Osteoblast (primary cell): ENCODE data around the gene WWC1. TPM values are rescaled to one million over a fixed set of nuclear protein-coding genes. Genes with fewer than 3 reads are reported as not detected.

Experiments used
- DNase-seq: peaks from one replicate; pipeline ENCODE4 v3.0.0; 2011; ENCODE audit warnings: low spot score, mixed read lengths; ENCODE audit not compliant: insufficient read length; ENCODE audit errors: missing footprints
- H2AFZ ChIP-seq: 2 replicates; pipeline ENCODE4 v1.6.0; 2011; ENCODE audit warnings: mild to moderate bottlenecking, low read length
- H3K27ac ChIP-seq: 2 replicates; pipeline ENCODE4 v1.5.1; 2011; ENCODE audit warnings: mild to moderate bottlenecking, low read depth, low read length, moderate library complexity
- H3K27me3 ChIP-seq: 2 replicates; pipeline ENCODE4 v1.6.0; 2012; ENCODE audit warnings: mild to moderate bottlenecking, control low read depth, inconsistent platforms, low read length, moderate library complexity; ENCODE audit not compliant: insufficient read depth
- H3K36me3 ChIP-seq: 2 replicates; pipeline ENCODE4 v1.5.1; 2011; ENCODE audit warnings: mild to moderate bottlenecking, low read length, control low read depth, moderate library complexity; ENCODE audit not compliant: insufficient read depth
- H3K4me1 ChIP-seq: 2 replicates; pipeline ENCODE4 v1.5.1; 2011; ENCODE audit warnings: mild to moderate bottlenecking, low read length, control low read depth, moderate library complexity; ENCODE audit not compliant: insufficient read depth
- H3K4me2 ChIP-seq: 2 replicates; pipeline ENCODE4 v1.6.0; 2011; ENCODE audit warnings: mild to moderate bottlenecking, low read length; ENCODE audit not compliant: insufficient read depth
- H3K4me3 ChIP-seq: fragments of 200-600 bp; sonication (generic); 3 replicates; pipeline ENCODE4 v1.5.1; 2012; ENCODE audit warnings: mild to moderate bottlenecking, low read length, inconsistent platforms; ENCODE audit not compliant: insufficient read depth
- H3K79me2 ChIP-seq: 2 replicates; pipeline ENCODE4 v1.6.0; 2012; ENCODE audit warnings: mild to moderate bottlenecking, low read length, control low read depth, inconsistent platforms; ENCODE audit not compliant: insufficient read depth
- H3K9me3 ChIP-seq: 2 replicates; pipeline ENCODE4 v1.5.1; 2011; ENCODE audit warnings: low read depth, low read length, control low read depth
- H4K20me1 ChIP-seq: 2 replicates; pipeline ENCODE4 v1.6.0; 2012; ENCODE audit warnings: mild to moderate bottlenecking, low read length, control low read depth; ENCODE audit not compliant: insufficient read depth
- total RNA-seq: library from RNA; depleted of rRNA; stranded (reverse); fragments of >200 nt; gene quantifications from 2 replicates; pipeline ENCODE4 v1.2.3, GENCODE V29; 2012
- TF ChIP-seq, protein P1 (sequence below): IDR thresholded peaks from 2 replicates; pipeline ENCODE4 v1.5.1; 2011; ENCODE audit warnings: mild to moderate bottlenecking, low read depth, low read length, moderate library complexity; ENCODE audit errors: extremely low read depth

Gene WWC1
- total RNA-seq, 1 donor: 1.4 TPM

- Histone ChIP-seq H3K4me1 (peaks cover 51% of the 10 kb centered on the region), H3K36me3 (no peaks in the 10 kb centered on the region), H3K79me2 (no peaks in the 10 kb centered on the region), H3K9me3 (no peaks in the 10 kb centered on the region), H3K27me3 (no peaks in the 10 kb centered on the region), H3K27ac (no peak overlapping the region), H3K4me3 (no peak overlapping the region), H4K20me1 (no peaks in the 10 kb centered on the region), H3K4me2 (no peak overlapping the region), H2AFZ (no peak overlapping the region)
- TF ChIP-seq, protein P1, sequence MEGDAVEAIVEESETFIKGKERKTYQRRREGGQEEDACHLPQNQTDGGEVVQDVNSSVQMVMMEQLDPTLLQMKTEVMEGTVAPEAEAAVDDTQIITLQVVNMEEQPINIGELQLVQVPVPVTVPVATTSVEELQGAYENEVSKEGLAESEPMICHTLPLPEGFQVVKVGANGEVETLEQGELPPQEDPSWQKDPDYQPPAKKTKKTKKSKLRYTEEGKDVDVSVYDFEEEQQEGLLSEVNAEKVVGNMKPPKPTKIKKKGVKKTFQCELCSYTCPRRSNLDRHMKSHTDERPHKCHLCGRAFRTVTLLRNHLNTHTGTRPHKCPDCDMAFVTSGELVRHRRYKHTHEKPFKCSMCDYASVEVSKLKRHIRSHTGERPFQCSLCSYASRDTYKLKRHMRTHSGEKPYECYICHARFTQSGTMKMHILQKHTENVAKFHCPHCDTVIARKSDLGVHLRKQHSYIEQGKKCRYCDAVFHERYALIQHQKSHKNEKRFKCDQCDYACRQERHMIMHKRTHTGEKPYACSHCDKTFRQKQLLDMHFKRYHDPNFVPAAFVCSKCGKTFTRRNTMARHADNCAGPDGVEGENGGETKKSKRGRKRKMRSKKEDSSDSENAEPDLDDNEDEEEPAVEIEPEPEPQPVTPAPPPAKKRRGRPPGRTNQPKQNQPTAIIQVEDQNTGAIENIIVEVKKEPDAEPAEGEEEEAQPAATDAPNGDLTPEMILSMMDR: no peak
- no peak for DNase-seq
Measured at GRCh38 chr5:168316139-168316578, 24.7 kb downstream of the WWC1 start.

GRCh38 chr5:168317096-168317520, 25.7 kb downstream of the WWC1 start:
- Histone ChIP-seq H3K4me3 (no peak overlapping the region), H3K4me1 (peaks cover 51% of the 10 kb centered on the region), H3K9me3 (no peaks in the 10 kb centered on the region), H3K4me2 (no peak overlapping the region), H2AFZ (no peak overlapping the region), H3K79me2 (no peaks in the 10 kb centered on the region), H4K20me1 (no peaks in the 10 kb centered on the region), H3K27me3 (no peaks in the 10 kb centered on the region), H3K27ac (peak overlapping the region; percentile 90), H3K36me3 (no peaks in the 10 kb centered on the region)
- TF ChIP-seq, protein P1: no peak
- DNase-seq: no peak

GRCh38 chr5:168317521-168318147, 26.2 kb downstream of the WWC1 start:
- Histone ChIP-seq H4K20me1 (no peaks in the 10 kb centered on the region), H3K4me3 (no peak overlapping the region), H3K79me2 (no peaks in the 10 kb centered on the region), H3K27ac (peak overlapping the region; percentile 90), H3K9me3 (no peaks in the 10 kb centered on the region), H3K36me3 (no peaks in the 10 kb centered on the region), H2AFZ (peak overlapping the region; percentile 5), H3K4me1 (peaks cover 47% of the 10 kb centered on the region), H3K27me3 (no peaks in the 10 kb centered on the region), H3K4me2 (no peak overlapping the region)
- TF ChIP-seq, protein P1: no peak
- DNase-seq: peak; percentile 84

DNA sequence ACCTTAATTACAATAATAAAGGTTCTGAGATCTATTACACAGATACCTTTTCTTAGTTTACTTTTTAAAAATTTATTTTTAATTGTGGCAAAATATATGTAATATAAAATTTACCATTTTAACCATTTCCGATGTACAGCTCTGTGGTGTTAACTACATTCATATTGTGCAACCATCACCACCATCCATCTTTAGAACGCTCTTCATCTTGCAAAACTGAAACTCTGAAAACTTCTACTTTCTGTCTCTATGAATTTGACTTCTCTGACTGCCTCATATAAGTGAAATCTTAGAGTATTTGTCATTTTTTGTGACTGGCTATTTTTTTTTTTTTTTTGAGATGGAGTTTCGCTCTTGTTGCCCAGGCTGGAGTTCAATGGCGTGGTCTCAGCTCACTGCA, 26.8 kb downstream of the WWC1 start:
- no peaks in the 10 kb centered on the region for H3K27me3 ChIP-seq
- no peak overlapping the region for H3K4me2 ChIP-seq
- no peak for DNase-seq
- H3K27ac ChIP-seq: peak overlapping the region; percentile 90
- no peak overlapping the region for H2AFZ ChIP-seq
- TF ChIP-seq, protein P1: no peak
- H3K4me3 ChIP-seq: no peak overlapping the region
- H4K20me1 ChIP-seq: no peaks in the 10 kb centered on the region
- H3K79me2 ChIP-seq: no peaks in the 10 kb centered on the region
- no peaks in the 10 kb centered on the region for H3K9me3 ChIP-seq
- peaks cover 41% of the 10 kb centered on the region for H3K4me1 ChIP-seq
- H3K36me3 ChIP-seq: no peaks in the 10 kb centered on the region
